ENCODE measurements around the gene IP6K1. TPM values are rescaled to one million over a fixed set of nuclear protein-coding genes. Genes with fewer than 3 reads are reported as not detected.

The IP6K1 gene
- total RNA-seq, result 27.6 and 39.5 TPM in 2 replicates

DNA sequence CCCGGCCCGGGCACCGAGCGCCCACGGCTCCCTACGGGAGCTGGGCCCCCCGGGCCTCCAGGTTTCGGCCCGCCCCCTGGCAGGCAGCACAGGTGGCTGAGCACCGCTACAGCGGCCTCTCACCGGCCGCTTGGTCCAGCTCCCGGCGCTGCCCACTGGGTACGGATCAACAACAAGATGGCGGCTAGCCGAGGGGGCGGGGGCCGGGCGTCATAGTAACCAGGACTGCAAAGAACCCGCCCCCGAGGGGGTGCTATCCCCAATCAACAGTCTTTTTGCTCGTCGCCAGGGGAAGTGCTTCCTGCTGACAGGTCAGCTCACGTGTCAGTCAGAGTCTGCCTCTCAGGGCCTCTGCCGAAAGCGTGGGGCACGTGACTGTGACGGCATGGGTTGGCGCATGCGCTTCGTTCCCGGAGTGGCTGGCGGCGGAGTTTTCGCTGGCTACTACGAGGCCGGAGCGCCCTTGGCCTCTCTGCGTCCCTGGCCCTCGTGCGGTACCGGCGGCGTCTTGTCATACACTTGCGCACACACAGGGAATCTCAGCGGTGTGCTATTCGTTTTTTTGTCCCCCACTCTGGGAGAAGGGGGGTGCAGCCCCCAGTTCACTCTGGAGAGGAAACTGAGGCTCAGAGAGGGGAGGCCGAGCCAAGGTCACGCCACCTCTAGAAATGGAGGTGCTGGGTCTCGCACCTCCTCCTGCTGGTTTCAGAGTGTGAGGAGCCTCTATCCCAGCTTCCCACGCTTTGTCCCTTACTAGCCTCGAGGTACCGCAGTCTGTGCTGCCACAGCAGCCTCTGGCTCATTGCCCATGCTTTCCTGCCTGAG is at the start of gene IP6K1:
TSS of gene IP6K1 (minus strand) at position 186 of the 825 bp plus-strand sequence. CDS start 38,502 bp downstream, outside the sequence.

DNA sequence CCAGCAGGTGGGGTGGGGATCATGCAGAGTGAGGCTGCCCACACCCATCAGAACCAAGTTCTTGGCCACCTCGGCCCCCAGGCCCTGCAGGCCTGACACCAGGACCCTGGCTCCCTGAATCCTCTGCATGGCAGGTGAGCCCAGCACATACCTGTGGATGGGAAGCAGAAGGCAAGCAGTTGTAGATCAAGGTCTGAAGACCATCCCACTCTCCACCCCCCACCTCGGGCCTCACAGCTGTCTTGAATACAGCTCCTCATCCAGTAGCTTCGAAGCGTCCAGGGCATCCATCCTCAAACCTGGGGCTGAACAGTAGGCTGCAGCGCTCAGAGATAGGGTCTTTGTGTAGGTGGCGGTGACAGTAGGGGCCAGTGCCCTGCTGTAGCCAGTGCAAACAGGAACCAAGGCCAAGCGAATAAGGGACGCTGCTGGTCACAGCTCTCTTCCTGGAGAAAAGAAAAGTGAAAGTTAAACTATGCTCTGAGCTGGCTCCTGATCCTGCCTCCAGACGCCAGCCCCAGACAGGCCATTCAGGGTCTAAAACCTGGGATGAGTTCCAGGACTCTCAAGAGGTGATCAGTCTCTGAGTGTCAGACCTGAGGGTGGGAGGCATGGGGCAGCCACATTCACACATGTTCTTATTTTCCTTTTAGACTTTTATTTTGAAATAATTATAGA is 27.3 kb upstream of the IP6K1 start, which contains the start of gene UBA7:
TSS of gene UBA7 (minus strand) at position 457 of the 678 bp plus-strand sequence. CDS start at position 291, 166 bp downstream.

DNA sequence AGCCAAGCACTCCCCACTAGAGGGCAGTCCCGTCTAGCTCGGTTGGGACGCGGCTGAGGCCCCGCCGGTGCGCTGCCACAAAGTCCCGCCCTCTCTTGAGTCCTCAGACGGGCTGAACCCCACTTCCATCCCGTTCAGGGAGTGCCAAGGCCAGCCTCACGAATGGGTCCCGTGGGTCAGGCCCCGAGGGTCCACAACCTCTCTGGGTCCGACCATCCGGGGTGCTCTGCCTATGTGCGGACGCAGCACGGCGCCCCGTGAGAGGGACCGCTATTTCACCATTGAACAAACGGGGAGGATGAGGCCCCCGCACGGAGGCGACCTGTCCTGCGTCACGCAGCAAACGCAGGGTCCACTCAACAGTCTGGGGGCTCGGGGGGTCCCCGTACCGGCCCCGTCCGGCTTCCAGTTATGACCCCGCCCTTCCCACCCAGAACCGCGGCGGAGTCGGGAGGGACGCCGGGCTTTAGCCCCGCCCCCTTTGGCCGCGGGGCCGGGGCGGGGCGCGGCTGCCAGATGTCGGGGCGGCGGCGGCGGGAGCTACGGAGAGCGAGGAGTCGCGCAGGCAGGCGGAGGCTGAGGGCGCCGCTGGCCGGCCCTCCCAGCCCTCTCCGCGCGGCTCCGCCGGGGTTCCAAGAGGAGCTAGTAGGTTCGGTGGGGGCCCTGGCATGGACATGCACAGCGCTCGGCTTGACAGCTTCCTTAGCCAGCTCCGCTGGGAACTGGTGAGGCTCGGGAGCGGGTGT is 16.6 kb upstream of the IP6K1 start, which contains the start of gene INKA1:
TSS of gene INKA1 (plus strand) at position 543 of the 746 bp plus-strand sequence. CDS start at position 675, 132 bp downstream.

DNA sequence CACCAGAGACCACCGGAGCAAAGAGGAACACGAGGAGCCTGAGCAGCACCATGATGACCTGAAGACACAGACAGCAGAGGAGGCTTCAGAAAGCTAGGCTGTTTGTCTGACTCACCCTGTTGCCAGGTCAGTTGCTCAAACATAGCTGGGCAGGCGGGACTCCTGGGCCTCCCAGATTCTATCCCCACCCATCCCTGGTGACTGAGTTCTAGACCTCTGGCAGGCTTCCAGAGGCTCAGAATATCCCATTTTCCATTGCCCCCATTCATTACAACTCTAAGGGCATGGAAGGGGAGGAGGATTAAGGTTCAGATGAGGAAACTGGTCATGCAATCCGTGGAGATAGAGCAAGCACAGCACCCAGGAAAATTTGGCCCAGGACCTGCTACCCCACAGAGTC is 13.4 kb upstream of the IP6K1 start, which contains the start of gene CDHR4:
TSS of gene CDHR4 (minus strand) at position 113 of the 400 bp plus-strand sequence. CDS start at position 52, 61 bp downstream.

DNA sequence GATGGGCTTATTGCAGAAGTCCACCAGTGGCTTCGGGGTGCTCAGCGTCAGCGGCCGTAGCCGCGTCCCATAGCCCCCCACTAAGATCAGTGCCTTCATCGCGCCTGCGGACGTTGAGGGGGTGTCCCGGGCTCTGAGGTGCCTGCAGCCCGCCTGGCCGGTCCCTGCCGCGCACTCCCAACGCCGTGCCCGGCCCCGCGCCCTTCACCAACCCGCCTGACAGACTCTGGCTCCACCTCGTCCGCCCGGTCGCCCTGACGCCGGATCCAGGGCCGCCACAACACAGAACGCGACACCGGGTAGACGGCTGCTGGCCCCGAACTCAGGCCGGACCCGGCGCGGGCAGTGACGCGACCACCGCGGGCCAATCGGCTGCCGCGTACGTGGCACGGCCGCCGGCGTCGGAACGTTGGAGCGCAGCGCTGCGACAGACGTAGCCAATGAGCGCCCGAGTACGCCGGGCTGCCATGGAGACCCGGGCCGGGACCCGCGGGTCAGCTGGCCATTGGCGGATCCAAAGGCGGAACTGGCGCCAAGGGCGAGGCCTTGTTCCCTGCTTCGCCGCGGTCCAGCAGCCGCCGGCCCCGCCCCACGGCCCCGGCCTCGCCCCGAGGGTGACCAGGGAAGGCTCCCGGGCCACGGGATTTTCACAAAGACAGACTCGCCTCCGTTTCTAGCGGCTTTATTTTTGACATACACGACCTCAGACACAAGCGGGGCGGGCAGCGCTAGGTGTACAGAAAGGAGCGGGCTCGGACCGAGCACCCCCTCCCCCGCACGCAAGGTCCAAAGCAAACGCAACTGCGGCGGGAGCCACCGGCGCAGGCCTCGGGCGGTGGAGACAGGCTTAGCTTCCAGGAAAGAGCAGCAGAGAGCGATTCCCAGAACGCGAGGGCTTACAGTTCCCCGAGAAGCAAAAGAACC is 62.5 kb downstream of the IP6K1 start, which contains the start of gene GMPPB:
TSS of gene GMPPB (minus strand) at position 324 of the 924 bp plus-strand sequence. CDS start at position 99, 225 bp downstream.

DNA sequence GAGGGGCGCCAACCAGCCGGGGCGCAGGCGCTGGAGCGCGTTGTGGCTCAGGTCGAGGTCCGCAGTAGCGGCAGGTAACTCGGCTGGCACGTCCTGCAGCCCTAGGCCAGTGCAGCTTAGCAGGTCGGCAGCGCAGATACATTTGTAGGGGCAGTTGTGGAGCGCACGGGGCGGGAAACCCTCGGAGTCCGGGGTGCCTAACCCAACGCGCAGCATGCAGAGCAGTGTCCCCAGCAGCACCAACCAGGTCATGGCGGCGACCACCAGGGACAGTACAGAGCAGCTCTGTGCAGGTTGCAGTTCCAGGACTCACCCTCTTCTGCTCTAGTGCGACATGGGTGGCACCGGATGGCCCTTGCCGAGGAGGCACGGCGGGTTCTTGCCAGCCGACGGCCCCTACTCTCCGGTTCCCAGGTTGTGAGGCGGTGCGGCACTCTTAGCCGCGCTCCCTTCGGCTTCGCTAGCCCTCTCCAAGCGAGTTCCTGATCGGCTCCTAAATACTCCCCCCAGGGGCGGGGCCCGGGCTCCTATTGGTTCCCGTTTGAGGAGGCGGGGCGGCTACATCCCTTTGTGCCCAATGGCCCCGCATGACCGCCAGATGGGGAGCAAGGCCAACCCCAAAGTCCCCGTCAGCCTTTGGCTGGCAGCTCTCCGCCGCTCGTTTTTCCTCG is 67.0 kb downstream of the IP6K1 start, which contains the start of gene AMIGO3:
TSS of gene AMIGO3 (minus strand) at position 471 of the 671 bp plus-strand sequence. CDS start at position 252, 219 bp downstream.

DNA sequence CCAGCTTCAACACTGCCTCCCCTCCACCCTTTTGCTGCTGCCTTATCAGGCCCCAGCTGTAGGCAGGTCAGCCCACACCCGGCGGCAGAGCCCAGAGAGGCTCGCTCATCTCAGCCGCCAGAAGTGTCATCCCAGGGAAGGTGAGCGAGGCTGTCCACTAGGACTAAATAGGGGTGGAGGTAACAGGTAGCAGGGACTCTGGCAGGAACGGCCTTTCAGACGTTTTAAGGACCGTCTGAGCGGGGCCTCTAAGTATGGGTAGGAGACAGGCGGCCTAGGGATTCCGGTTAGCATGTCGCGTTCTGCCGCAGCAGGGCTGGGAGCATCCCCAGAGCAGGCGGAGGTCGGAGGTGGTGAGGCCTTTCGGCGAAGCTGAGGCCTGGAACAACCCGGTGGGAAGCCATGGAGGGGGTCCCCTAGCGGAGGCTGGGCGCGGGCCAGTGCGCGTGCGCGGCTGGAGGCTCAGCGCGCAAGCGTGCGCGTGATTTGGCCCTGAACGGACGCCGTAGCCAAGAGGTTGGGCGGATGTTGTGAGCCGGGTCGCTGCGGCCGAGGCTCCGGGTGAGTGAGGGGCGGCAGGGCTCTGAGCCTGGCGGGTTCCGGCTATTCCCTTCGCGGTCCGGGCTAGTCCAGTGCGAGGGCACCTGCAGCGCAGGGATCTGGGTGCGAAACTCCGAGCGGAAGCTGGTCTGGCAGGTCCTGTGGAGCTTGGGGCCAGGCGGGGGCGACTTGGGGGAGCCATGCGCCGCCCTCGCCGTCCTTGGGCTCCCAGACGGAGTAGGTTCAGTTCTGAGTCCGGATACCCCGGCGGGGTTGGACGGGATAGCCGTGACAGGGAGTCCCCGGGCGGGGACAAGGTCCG is 97.1 kb downstream of the IP6K1 start, which contains the start of the genes MST1 and RNF123:
TSS of gene MST1 (minus strand) at position 429 of the 862 bp plus-strand sequence. CDS start 783 bp downstream, outside the sequence.
TSS of gene RNF123 (plus strand) at position 512 of the 862 bp plus-strand sequence. CDS start 1,609 bp downstream, outside the sequence.

Other genes with a start within 250 kb of the IP6K1 start
- under 0.01 TPM in 2 replicates for gene BSN, start 232.1 kb downstream of the IP6K1 start, total RNA-seq
- gene APEH, start 112.2 kb downstream of the IP6K1 start, total RNA-seq, result 127 and 160 TPM in 2 replicates
- gene MST1, start 97.1 kb downstream of the IP6K1 start, total RNA-seq, result 1.5 and 6.5 TPM in 2 replicates
- 21.3 and 22.3 TPM in 2 replicates for gene RNF123, start 97.0 kb downstream of the IP6K1 start, total RNA-seq
- 0.28 TPM in 1 of 2 replicates, not detected in the other for gene AMIGO3, start 66.9 kb downstream of the IP6K1 start, total RNA-seq
- gene GMPPB, start 62.6 kb downstream of the IP6K1 start, total RNA-seq, result 28.5 and 70.7 TPM in 2 replicates
- not detected in 2 replicates for gene CDHR4, start 13.3 kb upstream of the IP6K1 start, total RNA-seq
- 4.6 and 5.4 TPM in 2 replicates for gene INKA1, start 16.7 kb upstream of the IP6K1 start, total RNA-seq
- 24.7 and 55.2 TPM in 2 replicates for gene UBA7, start 27.4 kb upstream of the IP6K1 start, total RNA-seq
- 1.4 and 9.0 TPM in 2 replicates for gene TRAIP, start 70.0 kb upstream of the IP6K1 start, total RNA-seq
- gene CAMKV, start 83.4 kb upstream of the IP6K1 start, total RNA-seq, result under 0.01 TPM in 1 of 2 replicates, not detected in the other
- gene MST1R, start 117.3 kb upstream of the IP6K1 start, total RNA-seq, result 0.85 and 0.96 TPM in 2 replicates
- gene MON1A, start 143.3 kb upstream of the IP6K1 start, total RNA-seq, result 12.7 and 19.2 TPM in 2 replicates
- 36.8 and 52.1 TPM in 2 replicates for gene RBM6, start 153.6 kb upstream of the IP6K1 start, total RNA-seq

All from regular cardiac myocyte (primary cell).